ENCODE measurements around the gene STK25. TPM values are rescaled to one million over a fixed set of nuclear protein-coding genes. Genes with fewer than 3 reads are reported as not detected.

Gene STK25
- total and polyA plus RNA-seq, 2 of the 8 experiments (the other 6 are each of a cell fraction or from before 2014, with no cell fraction given), result 159 to 546 TPM

GRCh38 chr2:241505781-241506201 lies 2.6 kb downstream of the STK25 start:
- Histone ChIP-seq H3K79me1 (ENCODE audit: low read depth, low read length) (peaks cover 18% of the 10 kb centered on the region), H3K4me1 (replicated peaks in 1 of 4; ENCODE audit: control insufficient read depth in 3 of 4, insufficient read depth in 4 of 4, low read length in 3 of 4) (peaks cover 2 to 15% (median 11%) of the 10 kb centered on the region in 4 experiments), H2BK5ac (ENCODE audit: low read depth, low read length) (no peak overlapping the region), H3K23me2 (ENCODE audit: low read depth, low read length) (peaks cover 17% of the 10 kb centered on the region), H3K18ac (ENCODE audit: extremely low read depth, low read length) (no peak overlapping the region; the same call in 1 of the 2 replicates), H3K56ac (replicated peaks; ENCODE audit: insufficient read length, low read depth, low read length) (no peak overlapping the region), H3K27ac (ENCODE audit: low read depth, low read length) (no peak overlapping the region), H2AK5ac (ENCODE audit: low read depth, low read length) (no peak overlapping the region), H3K23ac (ENCODE audit: insufficient read length) (no peak overlapping the region), H4K5ac (ENCODE audit: insufficient read length, low read depth, low read length) (no peak overlapping the region), H3K4me2 (ENCODE audit: insufficient read depth in 1 of 2, low read depth in 2 of 2, low read length in 2 of 2) (peak overlapping the region in 1 of 2 experiments; percentile 67; a peak in 2 of 4 replicates), H4K91ac (replicated peaks; ENCODE audit: insufficient read length, low read length) (no peak overlapping the region), H2BK12ac (ENCODE audit: low read depth, low read length) (no peak overlapping the region), H2BK15ac (ENCODE audit: low read length) (no peak overlapping the region), H2AFZ (ENCODE audit: low read length) (no peak overlapping the region), H3K9ac (replicated peaks in 1 of 4; ENCODE audit: extremely low read depth in 1 of 4, low read depth in 3 of 4, low read length in 3 of 4) (no peak overlapping the region; a peak in 1 of 7 replicates), H3K27me3 (replicated peaks in 1 of 4; ENCODE audit: control insufficient read depth in 3 of 4, extremely low read depth in 1 of 4, insufficient read depth in 3 of 4, low read length in 3 of 4) (peaks cover 0 to 9% (median 5%) of the 10 kb centered on the region in 4 experiments; a peak in 4 of 7 replicates), H3K36me3 (ENCODE audit: control insufficient read depth in 2 of 4, insufficient read depth in 4 of 4, low read length in 3 of 4) (peaks cover 0 to 3% (median 3%) of the 10 kb centered on the region in 4 experiments; a peak in 5 of 8 replicates), H3K79me2 (ENCODE audit: control insufficient read depth in 1 of 2, insufficient read depth in 2 of 2, low read length in 2 of 2) (peaks cover 14 to 54% of the 10 kb centered on the region in 2 experiments), H4K20me1 (replicated peaks in 1 of 2; ENCODE audit: control insufficient read depth in 1 of 2, insufficient read depth in 2 of 2, low read length in 2 of 2) (peaks cover 9 to 32% of the 10 kb centered on the region in 2 experiments), H3K14ac (ENCODE audit: insufficient read length) (no peak overlapping the region), H4K8ac (ENCODE audit: extremely low read depth, insufficient read depth, low read length) (no peak overlapping the region), H3K4ac (replicated peaks; ENCODE audit: insufficient read length, low read depth, low read length) (no peak overlapping the region), H3K4me3 (ENCODE audit: extremely low read depth in 1 of 4, insufficient read depth in 2 of 4, low read depth in 3 of 4, low read length in 4 of 4) (no peak overlapping the region), H2BK120ac (replicated peaks; ENCODE audit: low read depth, low read length) (no peak overlapping the region), H2BK20ac (ENCODE audit: low read length) (no peak overlapping the region), H3K9me3 (ENCODE audit: insufficient read depth in 2 of 2, low read depth in 1 of 2, low read length in 1 of 2) (no peaks in the 10 kb centered on the region)
- DNase-seq (ENCODE audit: low read depth in 1 of 2, low spot score in 2 of 2), result no peak
- no peak for FAIRE-seq
- POLR2A ChIA-PET (ENCODE audit: partially characterized antibody), result interaction anchor here (0.8 to 10.2 kb wide), 2 partner anchors 13 to 45 kb away, joined by 5 to 104 read pairs; no protein-coding TSS in a partner anchor
- CTCF ChIA-PET (ENCODE audit: partially characterized antibody), result no interaction called here
- WGBS, 2 experiments (ENCODE audit: extremely low coverage in 1 of 2, insufficient coverage in 1 of 2, insufficient read length in 1 of 2, insufficient replicate concordance in 2 of 2, low coverage in 1 of 2, low lambda C conversion rate in 2 of 2, missing lambda C conversion rate in 1 of 2), result 92% methylated on average over 7 of the region's 7 CpGs; no CpG with 5 or more reads in 1 of the 2 experiments
- no peak for TF ChIP-seq ZNF274 (IDR thresholded peaks at IDR 0.05; ENCODE audit: borderline replicate concordance, extremely low read depth, low read length)
- TF ChIP-seq, protein P1, sequence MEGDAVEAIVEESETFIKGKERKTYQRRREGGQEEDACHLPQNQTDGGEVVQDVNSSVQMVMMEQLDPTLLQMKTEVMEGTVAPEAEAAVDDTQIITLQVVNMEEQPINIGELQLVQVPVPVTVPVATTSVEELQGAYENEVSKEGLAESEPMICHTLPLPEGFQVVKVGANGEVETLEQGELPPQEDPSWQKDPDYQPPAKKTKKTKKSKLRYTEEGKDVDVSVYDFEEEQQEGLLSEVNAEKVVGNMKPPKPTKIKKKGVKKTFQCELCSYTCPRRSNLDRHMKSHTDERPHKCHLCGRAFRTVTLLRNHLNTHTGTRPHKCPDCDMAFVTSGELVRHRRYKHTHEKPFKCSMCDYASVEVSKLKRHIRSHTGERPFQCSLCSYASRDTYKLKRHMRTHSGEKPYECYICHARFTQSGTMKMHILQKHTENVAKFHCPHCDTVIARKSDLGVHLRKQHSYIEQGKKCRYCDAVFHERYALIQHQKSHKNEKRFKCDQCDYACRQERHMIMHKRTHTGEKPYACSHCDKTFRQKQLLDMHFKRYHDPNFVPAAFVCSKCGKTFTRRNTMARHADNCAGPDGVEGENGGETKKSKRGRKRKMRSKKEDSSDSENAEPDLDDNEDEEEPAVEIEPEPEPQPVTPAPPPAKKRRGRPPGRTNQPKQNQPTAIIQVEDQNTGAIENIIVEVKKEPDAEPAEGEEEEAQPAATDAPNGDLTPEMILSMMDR (IDR thresholded peaks at IDR 0.05; ENCODE audit: control extremely low read depth in 1 of 3, insufficient read depth in 1 of 3, low read depth in 1 of 3, low read length in 3 of 3), result no peak
- no peak for TF ChIP-seq TEAD4 (IDR thresholded peaks at IDR 0.05; ENCODE audit: low read depth, low read length)
- TF ChIP-seq SUZ12 (IDR thresholded peaks at IDR 0.05; ENCODE audit: low read length), result no peak
- no peak for TF ChIP-seq SIN3A (conservative IDR thresholded peaks at IDR 0.05 in 1 of 2, IDR thresholded peaks at IDR 0.05 in 1 of 2; ENCODE audit: low read depth in 1 of 2, low read length in 2 of 2)
- no peak for TF ChIP-seq E2F6 (IDR thresholded peaks at IDR 0.05)
- no peak for TF ChIP-seq YY1 (IDR thresholded peaks at IDR 0.05; ENCODE audit: low read depth, low read length)
- no peak for TF ChIP-seq BCL11A (IDR thresholded peaks at IDR 0.05; ENCODE audit: low read depth in 2 of 2, low read length in 2 of 2)
- TF ChIP-seq RAD21 (IDR thresholded peaks at IDR 0.05 in 1 of 2, conservative IDR thresholded peaks at IDR 0.05 in 1 of 2; ENCODE audit: low read depth in 2 of 2, low read length in 2 of 2), result no peak
- no peak for TF ChIP-seq HDAC6 (IDR thresholded peaks at IDR 0.05; ENCODE audit: low read depth, low read length)
